CD4-positive, alpha-beta T cell treated with Interleukin-10 for 1 hour (primary cell): ENCODE measurements around the gene SLC22A23.
A peak's percentile ranks its signal among the peaks of the same experiment; 100 is the strongest.

Source experiments
- DNase-seq: peaks from one replicate; pipeline ENCODE4 v3.0.0-alpha.2; 2020

The SLC22A23 gene

GRCh38 chr6:3419624-3420272 lies 37.1 kb downstream of the SLC22A23 start:
- no peak for DNase-seq

DNA sequence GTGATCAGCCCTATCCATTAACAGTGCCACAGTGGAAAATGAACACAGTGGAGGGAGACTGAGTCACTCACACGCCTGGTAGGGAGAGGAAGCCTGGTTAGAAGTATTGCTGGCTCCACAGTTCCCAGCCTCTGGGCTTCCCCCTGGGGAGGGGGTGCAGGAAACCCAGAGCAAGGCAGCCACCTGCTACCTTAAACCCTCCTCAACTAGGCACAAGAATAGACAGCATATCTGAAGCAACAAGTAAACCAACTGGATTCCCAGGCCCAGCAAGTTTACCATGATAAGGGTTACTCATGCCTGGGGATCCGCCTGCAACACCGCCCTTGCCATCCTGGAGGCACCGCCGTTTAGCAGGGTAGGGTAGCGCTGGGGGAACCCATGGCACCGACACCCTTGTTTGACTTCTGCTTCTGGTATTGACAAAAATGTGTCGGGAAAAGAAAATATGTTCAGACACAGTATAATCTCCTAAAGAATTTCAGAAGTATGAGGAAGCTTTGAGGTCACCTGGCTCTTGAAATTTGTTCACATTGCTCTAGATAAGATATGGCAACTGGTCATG lies 38.3 kb downstream of the SLC22A23 start:
- no peak for DNase-seq

DNA sequence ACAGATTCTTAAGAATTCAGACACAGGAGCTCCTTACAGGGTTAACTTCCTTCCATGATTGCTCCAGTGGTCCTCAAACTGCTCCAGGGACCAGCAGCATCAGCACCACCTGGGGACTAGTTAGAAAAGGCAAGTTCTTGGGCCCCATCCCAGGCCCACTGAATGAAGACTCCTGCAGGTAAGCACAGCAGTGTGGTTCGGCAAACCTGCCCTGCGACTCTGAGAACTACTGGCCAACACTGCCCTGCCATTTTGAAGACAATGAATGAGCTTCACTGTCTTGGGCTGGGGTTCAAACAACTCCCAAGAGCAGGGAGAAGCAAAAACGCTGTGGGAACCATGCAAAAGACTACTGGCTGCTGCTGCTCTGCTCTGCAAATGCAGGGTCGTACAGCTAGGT lies 39.4 kb downstream of the SLC22A23 start:
- DNase-seq: no peak

DNA sequence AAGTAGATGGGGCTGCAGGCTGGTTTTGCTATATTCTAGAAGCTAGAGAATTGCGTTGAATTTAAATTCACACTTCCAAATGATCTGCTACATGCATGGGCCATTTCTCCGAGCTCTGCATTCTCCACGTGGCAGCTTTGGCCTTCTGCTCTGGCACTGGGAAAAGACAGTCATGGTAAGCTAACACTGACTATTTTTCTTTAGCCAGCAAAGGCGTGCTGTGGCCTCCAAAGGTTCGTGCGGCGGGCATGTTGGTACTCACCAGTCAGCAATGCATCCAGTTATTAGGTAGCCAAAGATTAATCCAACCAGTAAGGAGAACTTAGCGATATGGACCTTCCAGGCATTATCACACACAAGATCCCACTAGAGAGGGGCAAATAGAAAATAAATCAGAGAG lies 41.4 kb downstream of the SLC22A23 start:
- DNase-seq: no peak

GRCh38 chr6:3415082-3415453 lies 41.8 kb downstream of the SLC22A23 start:
- no peak for DNase-seq

GRCh38 chr6:3414327-3415081 lies 42.3 kb downstream of the SLC22A23 start:
- no peak for DNase-seq

GRCh38 chr6:3413592-3413991 lies 43.3 kb downstream of the SLC22A23 start:
- no peak for DNase-seq

- DNase-seq: no peak
Measured at GRCh38 chr6:3412779-3413500, 43.9 kb downstream of the SLC22A23 start.

- no peak for DNase-seq
Measured at GRCh38 chr6:3411967-3412778, 44.7 kb downstream of the SLC22A23 start.

DNA sequence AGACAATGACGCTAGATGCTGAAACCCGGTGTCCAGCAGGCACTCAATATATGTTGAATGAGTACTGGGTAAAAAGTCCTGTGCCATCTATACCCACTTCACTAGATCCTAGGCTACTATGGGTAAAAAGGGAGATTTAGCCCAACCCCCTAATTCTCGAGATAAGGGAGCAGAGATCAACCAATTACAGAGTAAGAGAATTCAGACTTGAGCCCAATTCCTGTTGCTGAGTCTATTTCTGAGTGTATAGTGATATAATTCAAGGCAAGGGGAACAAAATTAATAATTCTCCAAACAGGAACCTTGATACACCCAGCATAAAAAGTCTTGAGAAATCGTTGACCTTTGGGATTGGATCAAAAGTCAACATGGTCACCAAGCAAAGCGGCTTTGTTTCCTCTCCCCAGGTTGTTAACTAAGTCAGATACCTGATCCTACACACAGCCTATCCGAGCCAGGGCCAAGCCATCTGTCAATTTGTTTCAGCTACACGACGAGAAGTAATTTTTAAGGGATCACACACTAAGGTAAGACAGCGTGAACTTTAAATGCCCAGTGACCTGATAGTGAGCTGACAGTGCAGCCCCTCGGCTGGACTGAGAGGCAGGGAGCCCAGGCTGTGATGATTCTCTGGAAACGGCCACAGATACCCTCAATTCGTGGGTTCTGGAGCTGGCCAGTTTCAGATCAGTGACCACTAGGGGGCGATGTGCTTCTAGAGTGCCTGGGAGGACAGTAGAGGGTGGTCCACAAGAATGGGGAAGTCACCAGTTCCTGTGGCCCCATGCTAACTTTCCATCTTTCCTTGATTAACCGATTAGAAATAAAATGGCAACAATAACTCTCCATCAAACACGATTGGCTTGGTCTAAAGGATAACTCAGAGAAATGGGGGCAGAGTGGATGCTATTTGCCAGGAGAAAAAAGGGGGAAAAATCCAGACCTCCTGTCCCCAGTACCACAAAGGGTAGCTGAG lies 46.2 kb downstream of the SLC22A23 start:
- DNase-seq: peak; percentile 63

- DNase-seq: no peak
Measured at GRCh38 chr6:3409699-3410384, 47.0 kb downstream of the SLC22A23 start.

- DNase-seq: no peak
Measured at GRCh38 chr6:3408665-3409064, 48.2 kb downstream of the SLC22A23 start.

DNA sequence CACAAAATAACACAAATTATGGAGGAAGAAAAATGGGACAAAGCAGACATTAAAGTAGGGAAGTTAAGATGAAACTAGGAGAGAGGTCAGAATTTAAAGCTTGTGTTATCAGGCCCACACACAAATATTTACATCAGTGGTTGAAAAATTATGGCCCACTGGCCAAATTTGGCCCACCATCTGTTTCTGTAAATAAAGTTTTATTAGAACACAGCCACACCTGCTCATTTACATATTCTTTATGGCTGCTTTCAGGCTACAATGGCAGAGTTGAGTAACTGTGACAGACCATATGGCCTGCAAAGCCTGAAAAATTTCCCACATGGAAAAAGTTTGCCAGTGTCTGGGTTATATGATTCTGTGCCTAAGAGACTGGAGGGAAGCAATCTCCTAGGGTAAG lies 49.0 kb downstream of the SLC22A23 start:
- no peak for DNase-seq

DNA sequence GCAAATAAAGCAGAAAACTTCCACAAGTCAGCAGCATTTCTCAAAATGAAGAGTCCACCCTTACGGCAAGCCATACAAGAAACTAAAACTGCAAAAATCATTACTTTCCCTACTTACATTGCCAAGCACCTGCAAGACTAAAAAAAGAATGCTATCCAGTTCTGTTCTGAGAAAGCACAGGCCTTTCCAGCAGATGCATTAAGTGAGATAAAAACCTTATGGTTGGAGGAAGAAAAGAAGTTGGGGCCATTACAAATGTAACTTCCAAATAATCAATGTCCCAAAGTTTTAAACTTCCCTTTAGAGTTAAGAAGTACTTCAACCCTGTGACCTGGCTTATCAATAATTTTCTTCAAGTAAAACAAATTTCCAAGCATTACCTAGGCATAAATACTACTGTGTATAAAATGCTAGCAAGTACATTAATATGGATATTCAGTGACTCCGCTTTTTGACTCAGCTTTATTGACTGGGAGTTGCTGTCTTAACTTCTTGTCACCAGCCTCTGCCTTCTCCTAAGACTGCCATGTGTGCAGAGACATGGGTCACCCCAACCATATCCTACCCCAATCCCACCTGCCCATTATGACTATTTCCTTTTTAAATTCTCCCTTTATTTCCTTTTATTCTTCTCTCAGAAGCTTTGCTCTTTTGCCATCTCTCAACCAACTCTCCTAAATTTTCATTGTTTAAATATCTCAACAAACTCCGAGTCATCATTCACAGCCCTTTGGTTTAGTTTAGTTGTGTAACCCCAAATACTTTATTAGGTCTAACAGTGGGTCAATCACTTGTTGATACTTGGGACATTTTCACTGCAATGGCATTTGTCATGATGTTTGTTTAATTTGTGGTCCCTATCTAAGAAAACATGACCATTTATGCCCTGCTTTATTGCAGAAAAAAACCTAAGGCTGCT lies 49.7 kb downstream of the SLC22A23 start:
- no peak for DNase-seq

DNA sequence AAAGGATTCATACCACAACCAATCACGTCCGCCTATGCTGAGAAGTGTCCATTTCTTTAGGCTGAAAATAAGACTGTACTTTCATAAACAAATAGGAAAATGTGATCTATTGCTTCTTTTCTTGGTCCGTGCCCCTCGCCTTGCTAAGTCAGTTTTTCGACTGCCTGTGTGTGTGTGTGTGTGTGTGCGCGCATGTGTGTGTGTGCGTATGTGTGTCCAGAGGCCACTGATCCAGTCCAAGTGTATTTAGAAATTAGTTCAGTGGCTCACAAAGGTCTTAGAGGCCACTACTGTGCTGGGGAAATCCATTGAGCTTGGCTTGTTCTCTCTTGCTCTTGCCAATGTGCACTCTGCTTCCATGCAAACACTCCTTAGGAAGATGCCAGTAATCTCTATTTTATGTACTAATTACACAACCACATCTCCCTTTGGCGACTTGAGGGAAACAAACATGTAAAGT lies 50.5 kb downstream of the SLC22A23 start:
- no peak for DNase-seq

DNA sequence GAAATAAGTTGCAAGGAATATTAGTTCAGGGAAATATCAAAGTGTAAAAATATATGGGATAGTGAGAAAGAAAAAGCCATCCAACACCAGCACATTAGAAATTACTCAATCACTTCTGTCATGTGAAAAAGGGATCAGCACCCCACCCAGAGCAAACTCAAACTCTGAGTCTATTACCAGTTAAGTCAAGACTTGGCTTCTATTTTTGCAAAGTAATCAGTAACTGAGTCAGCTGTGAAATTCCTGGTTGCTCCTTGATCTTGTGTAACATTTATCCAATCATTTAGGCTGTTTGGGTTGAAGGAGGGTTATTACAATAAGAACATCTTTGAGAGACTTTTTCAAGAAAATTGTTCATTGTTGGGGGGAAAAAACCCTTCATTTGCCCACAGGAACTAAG lies 51.2 kb downstream of the SLC22A23 start:
- DNase-seq: no peak

DNA sequence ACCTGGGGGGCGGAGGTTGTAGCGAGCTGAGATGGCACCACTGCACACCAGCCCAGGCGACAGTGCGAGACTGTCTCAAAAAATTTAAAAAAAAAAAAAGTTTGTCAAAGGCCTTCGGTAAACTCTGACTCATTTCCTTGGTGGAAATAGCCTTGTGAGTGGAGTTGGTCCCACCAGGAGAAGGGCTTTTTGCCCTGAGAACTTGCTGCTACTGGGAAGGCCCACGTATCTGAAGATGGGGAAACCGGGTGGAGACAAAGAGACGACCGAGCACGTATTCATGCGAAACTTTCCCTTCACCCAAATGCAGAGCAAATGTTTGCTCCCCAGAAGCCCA lies 51.7 kb downstream of the SLC22A23 start:
- no peak for DNase-seq

- no peak for DNase-seq
Measured at GRCh38 chr6:3403238-3404173, 53.3 kb downstream of the SLC22A23 start.
